ENCODE data around the gene BCL2. TPM values are rescaled to one million over a fixed set of nuclear protein-coding genes. Genes with fewer than 3 reads are reported as not detected.

The BCL2 gene
- total RNA-seq, 1 donor from 2014 or later = 5.2 TPM

DNA sequence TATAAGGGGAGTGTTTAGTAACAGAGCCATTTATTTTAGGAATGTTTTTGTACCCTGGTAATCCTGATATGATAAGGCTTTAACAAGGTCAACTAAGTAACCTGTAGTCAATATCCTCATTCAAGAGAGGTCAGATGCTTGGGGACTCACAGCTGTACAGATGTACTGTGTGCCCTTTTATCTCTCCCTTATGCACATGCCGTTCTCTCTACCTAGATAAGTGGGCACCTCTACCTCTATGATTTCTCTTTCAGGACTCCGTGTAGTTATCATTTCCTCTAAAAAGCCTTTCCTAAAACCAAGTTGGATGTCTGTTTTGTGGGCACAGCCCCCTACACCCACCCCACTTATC, 132.4 kb downstream of the BCL2 start:
- DNase-seq (ENCODE audit: low read depth) = no peak
- Histone ChIP-seq H3K36me3 (ENCODE audit: control insufficient read depth, insufficient read depth, low read length) (no peaks in the 10 kb centered on the region), H3K4me3 (ENCODE audit: low read depth, low read length) (no peak overlapping the region), H3K27me3 (ENCODE audit: control insufficient read depth, insufficient read depth, low read length) (no peaks in the 10 kb centered on the region)
- TF ChIP-seq, protein P1, sequence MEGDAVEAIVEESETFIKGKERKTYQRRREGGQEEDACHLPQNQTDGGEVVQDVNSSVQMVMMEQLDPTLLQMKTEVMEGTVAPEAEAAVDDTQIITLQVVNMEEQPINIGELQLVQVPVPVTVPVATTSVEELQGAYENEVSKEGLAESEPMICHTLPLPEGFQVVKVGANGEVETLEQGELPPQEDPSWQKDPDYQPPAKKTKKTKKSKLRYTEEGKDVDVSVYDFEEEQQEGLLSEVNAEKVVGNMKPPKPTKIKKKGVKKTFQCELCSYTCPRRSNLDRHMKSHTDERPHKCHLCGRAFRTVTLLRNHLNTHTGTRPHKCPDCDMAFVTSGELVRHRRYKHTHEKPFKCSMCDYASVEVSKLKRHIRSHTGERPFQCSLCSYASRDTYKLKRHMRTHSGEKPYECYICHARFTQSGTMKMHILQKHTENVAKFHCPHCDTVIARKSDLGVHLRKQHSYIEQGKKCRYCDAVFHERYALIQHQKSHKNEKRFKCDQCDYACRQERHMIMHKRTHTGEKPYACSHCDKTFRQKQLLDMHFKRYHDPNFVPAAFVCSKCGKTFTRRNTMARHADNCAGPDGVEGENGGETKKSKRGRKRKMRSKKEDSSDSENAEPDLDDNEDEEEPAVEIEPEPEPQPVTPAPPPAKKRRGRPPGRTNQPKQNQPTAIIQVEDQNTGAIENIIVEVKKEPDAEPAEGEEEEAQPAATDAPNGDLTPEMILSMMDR (IDR thresholded peaks at IDR 0.05; ENCODE audit: insufficient read depth, low read length, poor library complexity, severe bottlenecking) = no peak

DNA sequence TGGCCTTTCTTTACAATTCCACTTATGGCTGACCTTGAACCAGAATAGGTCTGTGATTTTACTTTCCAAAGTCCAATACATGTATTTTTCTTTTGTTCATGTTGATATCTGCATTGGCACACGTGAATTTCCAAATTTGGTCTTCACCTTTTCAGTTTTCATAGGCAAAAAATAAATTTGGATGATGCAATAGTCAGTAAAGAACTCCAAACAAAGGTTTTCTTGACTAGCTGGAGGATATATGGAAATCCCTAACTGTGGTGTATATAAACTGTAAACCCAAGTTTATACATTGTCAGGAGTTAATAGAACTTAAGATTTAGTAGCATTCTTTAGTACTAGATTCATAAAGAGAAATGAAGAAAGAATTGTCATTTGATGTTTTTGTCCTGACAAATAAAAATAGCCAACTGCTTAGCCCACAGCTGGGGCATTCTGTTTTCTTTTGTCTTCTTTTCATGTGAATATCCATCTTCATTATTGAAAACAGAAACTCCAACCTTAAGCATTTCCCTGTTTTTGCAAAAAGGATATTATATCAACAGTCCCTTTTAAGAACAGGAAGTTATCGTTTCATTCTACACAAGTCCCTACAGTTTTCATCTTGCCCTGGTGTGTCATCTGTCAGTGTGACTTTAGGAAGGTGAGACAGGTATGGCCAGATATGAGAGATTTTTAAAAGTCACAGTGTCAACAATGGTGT, 132.9 kb downstream of the BCL2 start:
- Histone ChIP-seq H3K4me3 (ENCODE audit: low read depth, low read length) (no peak overlapping the region), H3K36me3 (ENCODE audit: control insufficient read depth, insufficient read depth, low read length) (no peaks in the 10 kb centered on the region), H3K27me3 (ENCODE audit: control insufficient read depth, insufficient read depth, low read length) (no peaks in the 10 kb centered on the region)
- DNase-seq (ENCODE audit: low read depth) = no peak
- TF ChIP-seq, protein P1 (IDR thresholded peaks at IDR 0.05; ENCODE audit: insufficient read depth, low read length, poor library complexity, severe bottlenecking) = no peak

- DNase-seq (ENCODE audit: low read depth) = no peak
- no peaks in the 10 kb centered on the region for H3K27me3 ChIP-seq (ENCODE audit: control insufficient read depth, insufficient read depth, low read length)
- no peak overlapping the region for H3K4me3 ChIP-seq (ENCODE audit: low read depth, low read length)
- TF ChIP-seq, protein P1 (IDR thresholded peaks at IDR 0.05; ENCODE audit: insufficient read depth, low read length, poor library complexity, severe bottlenecking) = no peak
- H3K36me3 ChIP-seq (ENCODE audit: control insufficient read depth, insufficient read depth, low read length) = no peaks in the 10 kb centered on the region
These were observed 133.6 kb downstream of the BCL2 start for GRCh38 chr18:63185984-63186383.

GRCh38 chr18:63183952-63184770, 135.4 kb downstream of the BCL2 start:
- Histone ChIP-seq H3K4me3 (ENCODE audit: low read depth, low read length) (no peak overlapping the region), H3K27me3 (ENCODE audit: control insufficient read depth, insufficient read depth, low read length) (no peaks in the 10 kb centered on the region), H3K36me3 (ENCODE audit: control insufficient read depth, insufficient read depth, low read length) (no peaks in the 10 kb centered on the region)
- TF ChIP-seq, protein P1 (IDR thresholded peaks at IDR 0.05; ENCODE audit: insufficient read depth, low read length, poor library complexity, severe bottlenecking) = no peak
- DNase-seq (ENCODE audit: low read depth) = no peak

DNA sequence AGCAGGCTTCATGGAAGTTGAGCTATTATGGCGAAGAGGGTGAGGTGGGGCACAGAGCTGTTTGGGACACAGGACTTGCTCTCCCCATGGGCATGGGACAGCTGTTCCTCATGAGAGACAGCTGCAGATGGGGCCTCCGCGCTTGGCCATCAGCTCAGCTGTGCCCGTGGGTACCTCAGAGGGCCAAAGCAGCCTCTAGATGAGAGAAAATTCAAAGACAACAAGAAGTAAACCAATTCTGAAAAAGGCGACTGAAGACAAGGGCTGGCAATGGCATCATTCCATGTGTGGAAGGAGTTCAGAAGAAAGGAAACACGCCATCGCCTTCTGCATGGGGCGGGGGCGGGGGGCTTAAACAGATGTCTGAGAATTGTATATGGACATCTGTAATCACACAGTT, 136.2 kb downstream of the BCL2 start:
- Histone ChIP-seq H3K27me3 (ENCODE audit: control insufficient read depth, insufficient read depth, low read length) (no peaks in the 10 kb centered on the region), H3K4me3 (ENCODE audit: low read depth, low read length) (no peak overlapping the region), H3K36me3 (ENCODE audit: control insufficient read depth, insufficient read depth, low read length) (no peaks in the 10 kb centered on the region)
- TF ChIP-seq, protein P1 (IDR thresholded peaks at IDR 0.05; ENCODE audit: insufficient read depth, low read length, poor library complexity, severe bottlenecking) = no peak
- no peak for DNase-seq (ENCODE audit: low read depth)
